A673 (cell line): Measurements from ENCODE around the gene WASF2. TPM values are rescaled to one million over a fixed set of nuclear protein-coding genes. Genes with fewer than 3 reads are reported as not detected.

Source experiments
- BruUV-seq: library from RNA; stranded (reverse); fragments of 400-500 nt; replicated peaks from 2 replicates; lab custom pipeline; 2021; lab: Mats Ljungman, UMichigan
- CTCF ChIA-PET: fragments of 300-600 bp; sonication (Branson Sonifier 250); formaldehyde crosslinking; loops from one replicate; lab custom pipeline; 2022; ENCODE audit warnings: antibody characterized with exemption; lab: Charles Lee
- POLR2A ChIA-PET: fragments of 300-600 bp; sonication (Branson Sonifier 250); formaldehyde crosslinking; loops from one replicate; lab custom pipeline; 2022; ENCODE audit warnings: antibody characterized with exemption; ENCODE audit not compliant: low non-redundant PET; lab: Charles Lee
- DNase-seq: peaks from one replicate; pipeline ENCODE4 v3.0.0-alpha.2; 2015; ENCODE audit warnings: low spot score
- H3K27ac ChIP-seq: fragments of 200-600 bp; sonication (generic); 2 replicates; pipeline ENCODE4 v1.5.1; 2016; ENCODE audit warnings: mixed run types, low read depth, mild to moderate bottlenecking, mixed read lengths, antibody characterized with exemption, low read length; ENCODE audit not compliant: poor library complexity, severe bottlenecking
- H3K27me3 ChIP-seq: fragments of 200-600 bp; sonication (generic); replicated peaks from 2 replicates; pipeline ENCODE4 v1.6.1; 2017; ENCODE audit warnings: mixed run types, low read depth, mild to moderate bottlenecking, mixed read lengths, antibody characterized with exemption, low read length; ENCODE audit not compliant: insufficient read depth, poor library complexity
- H3K36me3 ChIP-seq: fragments of 200-600 bp; sonication (generic); 2 replicates; pipeline ENCODE4 v1.6.1; 2016; ENCODE audit warnings: mixed run types, mild to moderate bottlenecking, mixed read lengths, antibody characterized with exemption, low read length; ENCODE audit not compliant: insufficient read depth, poor library complexity, severe bottlenecking
- H3K4me1 ChIP-seq: fragments of 200-600 bp; sonication (generic); 2 replicates; pipeline ENCODE4 v1.6.1; 2017; ENCODE audit warnings: mixed run types, mild to moderate bottlenecking, mixed read lengths, antibody characterized with exemption, low read length; ENCODE audit not compliant: insufficient read depth, poor library complexity, severe bottlenecking
- H3K4me3 ChIP-seq: fragments of 200-600 bp; sonication (generic); 2 replicates; pipeline ENCODE4 v1.5.1; 2016; ENCODE audit warnings: low read depth, mixed run types, mild to moderate bottlenecking, mixed read lengths, low read length; ENCODE audit not compliant: poor library complexity, severe bottlenecking
- H3K9me3 ChIP-seq: fragments of 200-600 bp; sonication (generic); 2 replicates; pipeline ENCODE4 v1.6.1; 2016; ENCODE audit warnings: mixed run types, low read depth, mild to moderate bottlenecking, mixed read lengths, antibody characterized with exemption, low read length; ENCODE audit not compliant: poor library complexity, severe bottlenecking
- CTCF ChIP-seq: fragments of 300-800, 200-600 bp; sonication (generic); conservative IDR thresholded peaks from 2 replicates; pipeline ENCODE4 v1.5.1; 2017; ENCODE audit warnings: low read depth, mild to moderate bottlenecking, antibody characterized with exemption, low read length, moderate library complexity, mixed read lengths
- EZH2 ChIP-seq: fragments of 200-600 bp; sonication (generic); IDR thresholded peaks from 2 replicates; pipeline ENCODE4 v1.6.1; 2017; ENCODE audit warnings: borderline replicate concordance, low read depth, mild to moderate bottlenecking, mixed read lengths, antibody characterized with exemption, low read length; ENCODE audit not compliant: poor library complexity, severe bottlenecking
- intact Hi-C: fragments of 100-400 bp; cut with micrococcal nuclease; formaldehyde crosslinking; loops from one replicate; pipeline ENCODE4 v1.10.0; 2022; ENCODE audit not compliant: unreplicated experiment
- total RNA-seq: library from RNA; stranded (reverse); gene quantifications from 2 replicates; pipeline ENCODE4 v1.2.3, GENCODE V29; 2021

The WASF2 gene
- total RNA-seq, 1 experiment from 2014 or later = 133 TPM

DNA sequence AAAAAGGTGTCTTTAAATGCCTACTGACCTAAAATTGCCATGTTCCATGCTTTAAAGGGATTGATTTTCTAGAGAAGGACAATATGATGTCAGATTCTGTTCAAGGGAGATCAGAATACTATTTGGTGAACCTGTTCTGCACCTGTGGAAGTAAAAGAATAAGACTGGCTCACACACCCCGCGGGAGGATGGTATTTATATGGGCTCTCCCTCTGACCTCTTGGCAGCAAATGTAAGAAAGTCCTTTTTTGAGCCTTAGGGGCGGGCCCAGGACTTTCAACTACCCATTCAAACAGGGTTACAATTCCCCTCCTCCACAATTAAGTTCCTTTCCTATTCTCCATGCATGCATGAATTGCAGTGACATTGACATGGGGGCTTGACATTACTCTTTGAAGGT is 42.1 kb downstream of the WASF2 start:
- no peaks in the 10 kb centered on the region for H3K9me3 ChIP-seq
- peaks cover 25% of the 10 kb centered on the region for H3K4me1 ChIP-seq
- H3K27ac ChIP-seq = no peak overlapping the region
- intact Hi-C loops = no loop called here
- no peaks in the 10 kb centered on the region for H3K36me3 ChIP-seq
- BruUV-seq = no TSS peak
- H3K4me3 ChIP-seq = no peak overlapping the region
- ChIA-PET CTCF (no interaction called here), POLR2A (no interaction called here)
- H3K27me3 ChIP-seq = no peaks in the 10 kb centered on the region
- no peak for TF ChIP-seq CTCF
- no peak for DNase-seq

DNA sequence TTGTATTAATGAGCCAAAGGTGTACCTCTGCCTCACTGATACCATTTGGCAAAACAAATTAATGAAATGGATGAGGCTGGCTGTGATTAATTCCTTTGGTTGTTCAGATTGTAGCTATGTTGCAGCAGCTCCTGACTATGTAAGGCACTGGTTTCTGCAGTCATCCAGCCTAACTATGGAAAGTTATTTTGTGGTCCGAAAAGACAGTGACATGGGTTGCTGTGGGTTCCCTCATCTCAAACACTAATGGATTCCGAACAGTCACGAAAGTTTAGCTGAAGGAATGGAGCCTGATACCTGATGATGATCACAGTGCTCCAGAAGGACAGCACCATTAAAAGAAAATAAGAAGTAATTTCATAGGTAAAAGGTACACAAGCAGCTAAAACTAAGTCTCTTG is 42.6 kb downstream of the WASF2 start:
- Histone ChIP-seq H3K9me3 (no peaks in the 10 kb centered on the region), H3K27me3 (no peaks in the 10 kb centered on the region), H3K27ac (no peak overlapping the region), H3K36me3 (no peaks in the 10 kb centered on the region), H3K4me3 (no peak overlapping the region), H3K4me1 (peaks cover 25% of the 10 kb centered on the region)
- ChIA-PET POLR2A (no interaction called here), CTCF (interaction anchor here (0.5 kb wide), 1 partner anchor 71 kb away, joined by 7 read pairs; no protein-coding TSS in a partner anchor)
- intact Hi-C loops = no loop called here
- DNase-seq = no peak
- TF ChIP-seq CTCF (no peak), EZH2 (no peak)
- BruUV-seq = no TSS peak

DNA sequence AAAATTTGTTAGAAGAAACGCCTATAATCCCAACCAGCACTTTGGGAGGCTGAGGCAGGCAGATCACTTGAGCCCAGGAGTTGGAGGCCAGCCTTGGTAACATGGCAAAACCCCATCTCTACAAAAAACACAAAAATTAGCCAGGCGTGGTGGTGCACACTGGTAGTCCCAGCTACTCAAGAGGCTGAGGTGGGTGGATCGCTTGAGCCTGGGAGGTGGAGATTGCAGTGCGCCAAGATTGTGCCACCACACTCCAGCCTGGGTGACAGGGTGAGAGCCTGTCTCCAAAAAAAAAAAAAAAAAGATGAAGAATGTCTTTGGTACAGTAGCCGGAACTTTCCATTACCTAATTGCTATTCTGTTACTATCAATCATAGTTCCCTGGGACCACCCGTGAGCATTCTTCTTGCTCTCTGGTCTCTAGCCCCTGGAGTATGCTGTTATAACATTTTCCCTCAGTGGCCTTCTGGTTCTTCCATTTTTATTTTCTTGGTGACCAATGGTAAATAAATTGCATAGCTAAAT is 43.4 kb downstream of the WASF2 start:
- DNase-seq = no peak
- H3K27me3 ChIP-seq = no peaks in the 10 kb centered on the region
- POLR2A ChIA-PET = interaction anchor here (0.7 kb wide), 1 partner anchor 42 kb away, joined by 22 read pairs; no protein-coding TSS in a partner anchor
- no peak overlapping the region for H3K4me3 ChIP-seq
- TF ChIP-seq CTCF (no peak), EZH2 (no peak)
- H3K4me1 ChIP-seq = peaks cover 19% of the 10 kb centered on the region
- CTCF ChIA-PET = no interaction called here
- no peaks in the 10 kb centered on the region for H3K9me3 ChIP-seq
- BruUV-seq = no TSS peak
- H3K36me3 ChIP-seq = no peaks in the 10 kb centered on the region
- H3K27ac ChIP-seq = no peak overlapping the region
- intact Hi-C loops = no loop called here
